Body of pancreas (tissue), 4 donors: ENCODE results near the gene AGAP1. TPM values are rescaled to one million over a fixed set of nuclear protein-coding genes. Genes with fewer than 3 reads are reported as not detected.

Experiments used
- ATAC-seq: fragments of 150-250 bp; one replicate; pipeline ENCODE4 v1.9.1; 2016
- DNase-seq, 4 donors: peaks; one replicate each; pipeline ENCODE4 v3.0.0-alpha.2; 2019
- H3K27ac ChIP-seq, 4 donors: fragments of 200-600 bp; sonication (generic); 1 replicate in 3 of 4; 2 replicates in 1 of 4; pipeline versions ENCODE4 v1.5.1 to v1.6.1; 2016 to 2019; ENCODE audit warnings: mild to moderate bottlenecking in 1 of 4, mixed read lengths in 1 of 4, moderate library complexity in 1 of 4
- H3K27me3 ChIP-seq, 2 donors: fragments of 200-600 bp; sonication (generic); one replicate each; pipeline ENCODE4 v1.6.0; 2016; ENCODE audit warnings: mild to moderate bottlenecking in 1 of 2
- H3K36me3 ChIP-seq, 2 donors: fragments of 200-600 bp; sonication (generic); replicated peaks in 1 of 2; 2 replicates each; pipeline ENCODE4 v1.5.1; 2016; ENCODE audit warnings: low read depth in 2 of 2; ENCODE audit not compliant: insufficient read depth in 1 of 2
- H3K4me1 ChIP-seq: fragments of 200-600 bp; sonication (generic); one replicate; pipeline ENCODE4 v1.6.0; 2016
- H3K4me3 ChIP-seq, 2 donors: fragments of 200-600 bp; sonication (generic); 1 replicate in 1 of 2; 2 replicates in 1 of 2; pipeline ENCODE4 v1.5.1; 2016 to 2019
- H3K9me3 ChIP-seq, 3 donors: fragments of 200-600 bp; sonication (generic); 1 replicate in 2 of 3; 2 replicates in 1 of 3; pipeline ENCODE4 v1.5.1; 2016
- CTCF ChIP-seq, 7 experiments: fragments of 450-650 bp in 4 of 7; fragments of 200-600 bp in 3 of 7; sonication (generic) in 3 of 7; IDR thresholded peaks; one replicate each; pipeline ENCODE4 v1.5.1; 2016 to 2019; ENCODE audit warnings: antibody characterized with exemption in 7 of 7
- POLR2A ChIP-seq, 3 donors: fragments of 450-650 bp; IDR thresholded peaks; one replicate each; pipeline ENCODE4 v1.6.1; 2016; ENCODE audit warnings: antibody characterized with exemption in 3 of 3, mild to moderate bottlenecking in 2 of 3
- WGBS, 2 donors: methylation state at CpG; one replicate each; pipeline ENCODE4 v1.1.5; 2017; 5-methylcytosine and 5-hydroxymethylcytosine counted together
- intact Hi-C: fragments of 100-400 bp; cut with DNase I; formaldehyde crosslinking; loops from one replicate; pipeline ENCODE4 v1.15.1; 2023
- total RNA-seq, 2 donors: library from RNA; depleted of rRNA; stranded (reverse); fragments of >200 nt; gene quantifications; one replicate each; pipeline ENCODE4 v1.1.0, GENCODE V29; 2016

Gene AGAP1
- total RNA-seq, 2 donors from 2014 or later, result 21.3 to 32.6 TPM

GRCh38 chr2:235654103-235654813 is 160.4 kb downstream of the AGAP1 start:
- intact Hi-C loops, result no loop called here
- peak; percentile 27 for ATAC-seq

GRCh38 chr2:235658351-235659174 is 164.7 kb downstream of the AGAP1 start:
- Histone ChIP-seq H3K36me3 (no peaks in the 10 kb centered on the region), H3K4me3 (no peak overlapping the region), H3K4me1 (peaks cover 16% of the 10 kb centered on the region), H3K27ac (no peak overlapping the region), H3K27me3 (no peaks in the 10 kb centered on the region), H3K9me3 (no peaks in the 10 kb centered on the region)
- 48 to 60% methylated on average over 19 to 20 of the region's 20 CpGs for WGBS, 2 donors
- no peak for DNase-seq
- intact Hi-C loops, result no loop called here
- TF ChIP-seq CTCF (IDR thresholded peaks at IDR 0.05), result no peak
- no peak for TF ChIP-seq POLR2A (IDR thresholded peaks at IDR 0.05)
- ATAC-seq, result no peak

More at GRCh38 chr2:235654103-235654813, 160.4 kb downstream of the AGAP1 start:
- Histone ChIP-seq H3K36me3 (no peaks in the 10 kb centered on the region), H3K4me3 (no peak overlapping the region), H3K4me1 (peaks cover 7% of the 10 kb centered on the region), H3K27ac (no peak overlapping the region), H3K9me3 (no peaks in the 10 kb centered on the region), H3K27me3 (no peaks in the 10 kb centered on the region)
- TF ChIP-seq CTCF (IDR thresholded peaks at IDR 0.05) (no peak), POLR2A (IDR thresholded peaks at IDR 0.05) (no peak)
- DNase-seq, result no peak
- WGBS, 2 donors, result 66 to 68% methylated on average over 9 of the region's 9 CpGs

- Histone ChIP-seq H3K9me3 (no peaks in the 10 kb centered on the region), H3K4me3 (no peak overlapping the region), H3K4me1 (peaks cover 16% of the 10 kb centered on the region), H3K36me3 (no peaks in the 10 kb centered on the region), H3K27me3 (no peaks in the 10 kb centered on the region), H3K27ac (no peak overlapping the region)
- WGBS, 2 donors, result 50 to 58% methylated on average over 7 of the region's 7 CpGs
- ATAC-seq (peak; percentile 35), DNase-seq (peak in 3 of 4 donors; percentile 25 to 27 (median 27))
- TF ChIP-seq POLR2A (IDR thresholded peaks at IDR 0.05) (no peak), CTCF (IDR thresholded peaks at IDR 0.05) (no peak)
- intact Hi-C loops, result no loop called here
These were observed 166.0 kb downstream of the AGAP1 start for GRCh38 chr2:235659767-235660322.

GRCh38 chr2:235660484-235661082 is 166.7 kb downstream of the AGAP1 start:
- H3K27ac ChIP-seq, result no peak overlapping the region
- ATAC-seq, result no peak

More at GRCh38 chr2:235660484-235661082, 166.7 kb downstream of the AGAP1 start:
- Histone ChIP-seq H3K36me3 (no peaks in the 10 kb centered on the region), H3K4me1 (peaks cover 21% of the 10 kb centered on the region), H3K4me3 (no peak overlapping the region), H3K27me3 (no peaks in the 10 kb centered on the region), H3K9me3 (no peaks in the 10 kb centered on the region)
- TF ChIP-seq CTCF (IDR thresholded peaks at IDR 0.05), result no peak
- TF ChIP-seq POLR2A (IDR thresholded peaks at IDR 0.05), result no peak
- intact Hi-C loops, result no loop called here
- WGBS, 2 donors, result 82 to 89% methylated on average over 9 of the region's 9 CpGs
- DNase-seq, result no peak
